Activated CD8-positive, alpha-beta memory T cell treated with anti-CD3 and anti-CD28 coated beads, Interleukin-2, amount 50 U/mL, for 24 hours (primary cell): Measurements from ENCODE around the gene GUCY2D.

Experiments
- DNase-seq: peaks from one replicate; pipeline ENCODE4 v3.0.0-alpha.2; 2020; ENCODE audit errors: extremely low read depth

GUCY2D gene

DNA sequence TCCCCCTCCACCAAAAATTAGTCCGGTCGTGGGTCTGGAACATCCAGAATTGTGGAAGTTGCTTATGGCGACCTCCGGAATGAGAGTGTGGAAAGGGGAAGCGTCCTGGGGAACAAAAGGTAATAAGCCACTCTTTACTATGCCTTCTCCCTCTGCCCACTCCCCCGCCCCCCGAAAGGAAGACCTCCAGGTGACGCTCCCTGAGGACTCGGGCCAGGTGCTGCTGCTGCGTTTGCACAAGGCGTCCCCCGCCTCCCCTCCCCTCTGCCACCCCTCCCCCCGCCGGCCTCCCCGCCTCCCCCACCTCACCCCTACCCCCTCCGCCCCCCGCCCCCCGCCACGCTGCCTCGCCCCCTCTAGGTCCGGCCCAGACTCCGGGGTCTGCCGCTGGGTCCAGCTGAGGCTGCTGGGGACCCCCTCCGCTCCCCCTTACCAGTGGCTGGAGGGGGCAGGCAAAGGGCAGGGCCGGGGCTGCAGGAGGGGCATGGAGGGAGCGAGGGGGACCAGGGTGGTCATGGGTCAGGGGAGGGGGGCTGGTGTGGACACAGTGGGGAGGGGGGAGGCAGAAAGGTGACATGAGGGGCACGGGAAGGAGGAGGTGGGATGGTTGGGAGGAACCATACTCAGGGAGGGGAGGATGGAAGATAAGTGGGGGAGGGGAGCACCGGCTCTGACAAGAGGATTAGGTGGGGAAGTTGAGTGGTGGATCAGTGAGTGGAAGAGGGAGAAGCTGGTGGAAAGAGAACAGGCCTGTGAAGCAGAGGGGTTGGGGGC, 61.5 kb downstream of the GUCY2D start:
- DNase-seq, result no peak

DNA sequence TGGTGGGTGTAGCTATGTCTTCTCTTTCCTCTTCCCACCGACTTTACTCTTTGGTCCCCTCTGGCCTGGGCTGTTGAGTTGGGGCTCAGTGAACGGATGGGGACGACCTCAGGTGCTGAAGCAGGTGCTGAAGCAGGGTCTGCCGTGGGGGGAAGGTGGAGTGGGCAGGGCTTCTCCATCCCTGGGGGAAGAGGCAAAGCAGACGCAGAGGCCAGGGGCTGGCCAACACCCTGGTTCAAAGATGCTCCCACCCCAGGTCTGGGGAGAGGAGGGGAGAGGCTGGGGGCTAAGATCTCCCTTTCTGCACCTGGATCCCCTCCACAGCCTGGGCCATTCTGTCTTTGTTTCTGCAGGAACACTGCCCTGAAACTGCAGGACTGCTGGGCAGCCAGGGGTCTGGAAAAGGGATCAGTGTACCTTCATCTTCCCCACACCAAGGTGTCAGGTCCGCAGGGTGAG, 62.2 kb downstream of the GUCY2D start:
- DNase-seq, result no peak

DNA sequence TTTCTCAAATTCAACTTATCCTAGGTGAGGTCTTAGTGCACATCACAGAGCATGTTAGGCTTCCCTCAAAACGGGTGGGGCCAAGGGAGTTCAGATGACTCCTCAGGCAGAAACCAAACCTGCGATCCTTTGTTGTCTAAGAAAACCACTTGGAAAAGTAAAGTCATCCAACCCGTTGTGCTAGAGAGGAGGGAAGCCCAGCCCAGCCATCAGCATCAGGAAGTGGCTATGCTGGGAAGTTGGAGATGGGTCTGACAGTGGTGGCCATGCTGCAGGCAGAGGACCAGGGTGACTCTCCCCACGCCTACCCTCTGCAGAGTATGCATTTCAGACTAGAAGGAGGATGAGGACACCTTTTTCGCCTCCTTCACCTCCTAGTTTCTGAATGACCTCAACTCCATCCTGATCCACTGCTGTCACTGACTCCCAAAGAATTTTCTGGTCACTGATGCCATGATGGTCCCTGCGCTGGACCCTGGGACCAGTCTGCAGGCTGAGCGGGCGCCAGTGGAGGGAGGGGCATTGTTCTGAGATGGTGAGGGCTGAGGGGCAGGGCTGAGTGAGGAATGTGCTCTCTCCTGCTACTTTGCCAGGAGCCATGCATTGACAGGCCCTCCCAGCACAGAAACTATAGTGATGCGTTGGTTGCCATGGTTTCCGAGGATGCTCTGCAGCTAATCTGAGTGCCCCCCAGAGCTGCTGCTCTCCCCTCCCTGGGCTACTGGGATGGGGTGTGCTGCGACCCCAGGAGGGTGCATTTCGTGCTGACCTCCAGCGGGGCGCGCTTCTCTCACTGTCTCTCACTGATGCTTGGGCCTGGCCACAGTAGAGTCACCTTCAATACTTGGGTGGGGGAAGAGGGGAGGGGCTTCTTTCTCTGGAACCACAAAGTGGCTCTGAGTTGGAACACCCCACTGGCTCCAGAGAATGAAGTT, 64.7 kb downstream of the GUCY2D start:
- DNase-seq, result no peak

DNA sequence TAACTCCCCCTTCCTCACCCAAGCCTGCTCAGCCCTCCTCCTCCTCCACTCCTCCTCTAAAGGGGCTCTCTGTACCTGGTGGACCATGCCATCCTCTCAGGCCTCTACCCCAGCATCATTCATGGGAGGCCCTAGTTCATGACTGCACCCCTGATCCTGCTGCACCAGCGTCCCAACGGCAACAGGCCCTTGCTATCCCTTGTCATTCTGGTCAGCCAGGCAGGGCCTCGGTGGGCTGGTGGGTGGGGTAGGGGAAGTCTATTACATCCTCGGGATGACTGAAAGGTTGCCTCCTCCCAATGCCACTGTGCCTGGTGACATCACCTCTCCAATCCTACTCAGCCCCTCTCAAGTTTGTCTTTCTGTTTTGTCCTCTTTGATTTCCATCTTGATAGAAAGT, 65.4 kb downstream of the GUCY2D start:
- no peak for DNase-seq

DNA sequence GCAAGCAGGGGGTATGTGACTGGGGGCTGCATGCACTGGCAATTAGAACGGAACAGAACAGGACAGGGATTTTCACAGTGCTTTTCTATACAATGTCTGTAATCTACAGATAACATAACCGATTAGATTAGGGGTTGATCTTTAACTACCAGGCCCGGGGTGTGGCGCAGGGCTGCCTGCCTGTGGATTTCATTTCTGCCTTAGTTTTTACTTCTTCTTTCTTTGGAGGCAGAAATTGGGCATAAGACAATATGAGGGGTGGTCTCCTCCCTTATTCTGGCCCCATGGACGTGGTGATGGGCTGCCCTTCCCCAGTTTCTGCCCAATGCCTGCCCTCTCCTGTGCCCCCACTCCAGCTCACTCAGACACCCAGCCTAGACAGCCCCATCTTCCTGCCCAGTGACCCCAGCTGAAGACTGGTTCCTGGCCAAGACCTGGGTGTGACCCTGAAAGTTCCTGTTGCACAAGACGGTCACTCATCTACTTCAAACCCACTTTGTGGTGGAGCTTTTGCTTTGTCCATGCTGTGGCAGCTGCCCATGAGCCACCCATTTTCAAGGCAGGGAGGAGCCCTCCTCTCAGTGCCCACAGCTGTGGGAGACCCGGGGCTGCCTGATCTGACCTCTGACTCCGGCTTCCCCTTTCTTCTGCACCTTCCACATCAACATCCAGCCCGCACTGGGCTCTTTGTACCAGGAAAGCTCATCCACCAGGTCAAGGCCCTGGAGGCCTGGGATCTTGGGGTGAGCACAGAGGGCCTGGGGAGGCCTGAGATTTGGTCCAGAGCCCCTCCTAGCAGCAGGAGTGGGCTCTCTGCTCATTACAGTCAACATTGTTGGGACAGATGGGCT, 66.5 kb downstream of the GUCY2D start:
- no peak for DNase-seq

DNA sequence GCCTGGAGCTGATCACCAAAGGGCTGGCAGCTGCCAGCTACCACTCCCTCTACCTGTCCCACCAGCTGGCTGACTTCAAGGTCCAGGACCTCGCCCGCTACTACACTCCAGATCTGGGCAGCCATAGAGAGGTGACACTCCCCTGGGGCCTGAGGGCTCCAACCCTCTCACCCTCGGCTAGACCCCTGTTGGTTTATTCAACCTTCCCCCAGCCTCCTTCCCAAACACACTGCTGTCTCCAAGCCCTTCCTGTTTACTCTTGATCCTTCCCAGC, 67.1 kb downstream of the GUCY2D start:
- no peak for DNase-seq
